Measurements from ENCODE around the gene PSMC6. TPM values are rescaled to one million over a fixed set of nuclear protein-coding genes. Genes with fewer than 3 reads are reported as not detected.

PSMC6 gene
- total RNA-seq, 1 donor from 2014 or later = 19.3 TPM

DNA sequence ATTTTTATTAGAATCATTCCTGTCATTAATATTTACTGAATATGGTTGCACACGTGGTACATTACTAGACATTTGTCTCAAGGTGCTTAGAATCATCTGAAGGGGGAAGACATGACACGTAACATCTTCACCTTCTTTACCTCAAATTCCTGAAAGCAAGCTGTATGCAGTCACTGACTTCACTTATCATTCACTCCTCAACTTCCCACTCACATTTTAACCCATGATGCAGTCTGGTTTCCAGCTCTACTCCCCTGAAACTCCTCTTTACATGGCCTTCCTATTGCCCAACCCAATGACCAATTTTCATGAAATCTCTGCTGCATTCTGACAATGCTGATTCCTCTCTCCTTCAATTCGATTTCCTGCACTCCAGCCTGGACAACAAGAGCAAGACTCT lies 5.8 kb upstream of the PSMC6 start:
- no peaks in the 10 kb centered on the region for H3K9me3 ChIP-seq
- H3K27ac ChIP-seq = no peak overlapping the region
- H3K36me3 ChIP-seq = no peaks in the 10 kb centered on the region
- intact Hi-C loops (cut with DNase I) = loop anchor here (10.0 kb wide), 1 partner anchor 454 kb away; the partner anchor contains the start of gene DDHD1
- TF ChIP-seq, protein P1, sequence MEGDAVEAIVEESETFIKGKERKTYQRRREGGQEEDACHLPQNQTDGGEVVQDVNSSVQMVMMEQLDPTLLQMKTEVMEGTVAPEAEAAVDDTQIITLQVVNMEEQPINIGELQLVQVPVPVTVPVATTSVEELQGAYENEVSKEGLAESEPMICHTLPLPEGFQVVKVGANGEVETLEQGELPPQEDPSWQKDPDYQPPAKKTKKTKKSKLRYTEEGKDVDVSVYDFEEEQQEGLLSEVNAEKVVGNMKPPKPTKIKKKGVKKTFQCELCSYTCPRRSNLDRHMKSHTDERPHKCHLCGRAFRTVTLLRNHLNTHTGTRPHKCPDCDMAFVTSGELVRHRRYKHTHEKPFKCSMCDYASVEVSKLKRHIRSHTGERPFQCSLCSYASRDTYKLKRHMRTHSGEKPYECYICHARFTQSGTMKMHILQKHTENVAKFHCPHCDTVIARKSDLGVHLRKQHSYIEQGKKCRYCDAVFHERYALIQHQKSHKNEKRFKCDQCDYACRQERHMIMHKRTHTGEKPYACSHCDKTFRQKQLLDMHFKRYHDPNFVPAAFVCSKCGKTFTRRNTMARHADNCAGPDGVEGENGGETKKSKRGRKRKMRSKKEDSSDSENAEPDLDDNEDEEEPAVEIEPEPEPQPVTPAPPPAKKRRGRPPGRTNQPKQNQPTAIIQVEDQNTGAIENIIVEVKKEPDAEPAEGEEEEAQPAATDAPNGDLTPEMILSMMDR (IDR thresholded peaks at IDR 0.05) = no peak
- H3K4me3 ChIP-seq = no peak overlapping the region
- H3K27me3 ChIP-seq = no peaks in the 10 kb centered on the region
- no peaks in the 10 kb centered on the region for H3K4me1 ChIP-seq
- DNase-seq (ENCODE audit: low spot score in 2 of 2) = no peak

DNA sequence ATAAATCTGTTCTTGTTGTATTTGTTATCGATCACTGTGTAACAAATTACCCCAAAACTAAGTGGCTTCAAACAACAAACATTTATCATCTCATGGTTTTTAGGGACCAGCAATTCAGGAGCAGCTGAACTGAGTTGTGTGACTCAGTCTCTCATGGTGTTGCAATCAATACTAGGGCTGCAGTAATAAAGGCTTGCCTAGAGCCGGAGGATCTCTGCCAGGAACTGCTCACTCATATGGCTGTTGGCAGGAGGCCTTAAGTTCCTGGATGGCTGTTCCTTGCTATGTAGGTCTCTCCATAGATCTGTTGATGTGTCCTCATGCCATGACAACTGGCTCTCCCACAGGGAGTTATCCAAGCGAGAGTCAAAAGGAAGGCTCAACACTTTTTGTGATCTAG lies 3.8 kb upstream of the PSMC6 start:
- peak in 1 of 2 donors; percentile 71 for DNase-seq (ENCODE audit: low spot score in 2 of 2)
- Histone ChIP-seq H3K27ac (no peak overlapping the region), H3K27me3 (no peaks in the 10 kb centered on the region), H3K36me3 (no peaks in the 10 kb centered on the region), H3K4me1 (peaks cover 5 to 7% of the 10 kb centered on the region in 2 donors), H3K4me3 (no peak overlapping the region), H3K9me3 (no peaks in the 10 kb centered on the region)
- intact Hi-C loops (cut with DNase I) = loop anchor here (10.0 kb wide), 1 partner anchor 452 kb away; the partner anchor contains the start of gene DDHD1
- TF ChIP-seq, protein P1 (IDR thresholded peaks at IDR 0.05) = no peak

DNA sequence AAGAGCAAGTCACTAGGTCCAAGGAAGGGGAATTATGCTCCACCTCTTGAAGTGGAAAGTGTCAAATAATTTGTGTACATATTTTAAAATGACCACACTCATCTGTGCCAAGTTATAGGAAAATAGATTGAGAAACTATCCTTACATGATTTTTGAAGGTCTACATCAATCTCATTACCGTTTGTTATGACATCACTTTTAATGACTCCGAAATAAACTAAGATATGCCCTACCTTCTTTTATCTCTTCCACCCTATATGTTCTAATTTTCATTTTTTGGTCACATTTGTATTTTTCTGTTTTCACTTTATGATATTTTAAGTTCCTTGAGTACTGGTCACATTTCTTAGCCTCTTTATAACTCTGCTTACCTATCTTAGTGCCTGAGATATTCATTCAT lies 3.3 kb upstream of the PSMC6 start:
- H3K4me3 ChIP-seq = no peak overlapping the region
- no peaks in the 10 kb centered on the region for H3K27me3 ChIP-seq
- H3K36me3 ChIP-seq = no peaks in the 10 kb centered on the region
- H3K27ac ChIP-seq = no peak overlapping the region
- H3K9me3 ChIP-seq = no peaks in the 10 kb centered on the region
- TF ChIP-seq, protein P1 (IDR thresholded peaks at IDR 0.05) = no peak
- intact Hi-C loops (cut with DNase I) = loop anchor here (10.0 kb wide), 1 partner anchor 451 kb away; the partner anchor contains the start of gene DDHD1
- DNase-seq (ENCODE audit: low spot score in 2 of 2) = no peak
- peaks cover 7 to 11% of the 10 kb centered on the region in 2 donors for H3K4me1 ChIP-seq

DNA sequence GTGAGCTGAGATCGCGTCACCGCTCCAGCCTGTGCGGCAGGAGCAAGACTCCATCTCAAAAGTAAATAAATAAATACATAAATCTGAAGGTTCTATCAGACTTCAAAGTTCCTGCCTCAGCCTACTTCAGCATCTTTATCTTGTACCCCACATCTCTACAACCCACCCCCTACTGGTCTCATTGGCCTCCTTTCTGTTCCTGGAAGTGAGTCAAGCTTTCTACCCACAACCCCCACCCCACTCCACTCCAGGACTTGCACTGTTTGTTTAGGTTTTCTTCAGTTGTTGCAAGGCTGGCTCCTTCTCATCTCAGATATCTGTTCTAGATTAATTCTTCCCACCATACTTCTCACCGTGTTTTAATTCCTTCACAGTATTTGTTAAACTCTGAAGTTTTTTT lies 714 bp upstream of the PSMC6 start:
- TF ChIP-seq, protein P1 (IDR thresholded peaks at IDR 0.05) = no peak
- peaks cover 7 to 15% of the 10 kb centered on the region in 2 donors for H3K4me1 ChIP-seq
- peaks cover 9 to 17% of the 10 kb centered on the region in 2 donors for H3K36me3 ChIP-seq
- no peak for DNase-seq (ENCODE audit: low spot score in 2 of 2)
- peak overlapping the region; percentile 89 for H3K27ac ChIP-seq
- intact Hi-C loops (cut with DNase I) = loop anchor here (2.0 to 10.0 kb wide), 2 partner anchors 153 to 449 kb away; partner anchors contain the start of genes DDHD1, GPR137C and TXNDC16
- H3K4me3 ChIP-seq = peak overlapping the region; percentile 78 to 96
- no peaks in the 10 kb centered on the region for H3K9me3 ChIP-seq
- no peaks in the 10 kb centered on the region for H3K27me3 ChIP-seq

DNA sequence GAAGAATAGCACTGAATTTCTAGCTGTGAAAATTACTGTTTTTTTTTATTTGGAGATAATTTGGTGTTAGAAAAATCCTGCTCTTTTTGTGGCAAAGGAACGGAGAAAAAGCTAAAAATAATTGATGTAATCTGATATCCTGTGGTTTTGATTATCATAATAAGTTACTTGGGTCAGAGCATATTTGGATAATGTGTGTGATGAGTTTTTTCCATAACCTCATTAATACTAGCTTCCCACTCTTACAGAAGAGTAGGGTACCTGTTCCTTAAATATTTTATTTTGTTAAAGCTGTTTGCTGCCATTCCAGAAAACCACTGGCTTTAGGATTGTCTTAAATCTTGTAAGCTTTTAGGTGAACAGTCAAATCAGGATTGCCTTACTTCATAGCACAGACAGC lies 4.7 kb downstream of the PSMC6 start:
- no peak overlapping the region for H3K4me3 ChIP-seq
- intact Hi-C loops (cut with DNase I) = no loop called here
- peaks cover 7 to 15% of the 10 kb centered on the region in 2 donors for H3K4me1 ChIP-seq
- no peak overlapping the region for H3K27ac ChIP-seq
- no peaks in the 10 kb centered on the region for H3K27me3 ChIP-seq
- no peaks in the 10 kb centered on the region for H3K9me3 ChIP-seq
- peaks cover 51 to 71% of the 10 kb centered on the region in 2 donors for H3K36me3 ChIP-seq
- no peak for DNase-seq (ENCODE audit: low spot score in 2 of 2)
- TF ChIP-seq, protein P1 (IDR thresholded peaks at IDR 0.05) = no peak

DNA sequence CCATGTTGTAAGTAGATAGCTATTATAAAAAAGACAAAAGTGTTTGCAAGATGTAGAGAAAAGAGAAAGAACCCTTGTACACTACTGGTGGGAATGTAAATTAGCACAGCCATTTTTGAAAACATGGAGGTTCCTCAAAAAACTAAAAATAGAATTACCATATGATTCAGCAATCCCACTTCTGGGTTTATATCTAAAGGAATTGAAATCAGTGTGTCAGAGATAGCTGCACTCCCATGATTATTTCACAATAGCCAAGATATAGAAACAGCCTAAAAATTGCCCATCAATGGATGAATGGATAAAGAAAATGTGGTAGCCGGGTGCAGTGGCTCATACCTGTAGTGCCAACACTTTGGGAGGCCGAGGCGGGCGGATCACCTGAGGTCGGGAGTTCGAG lies 9.2 kb downstream of the PSMC6 start:
- no peak for DNase-seq (ENCODE audit: low spot score in 2 of 2)
- intact Hi-C loops (cut with DNase I) = no loop called here
- Histone ChIP-seq H3K4me1 (no peaks in the 10 kb centered on the region), H3K27me3 (no peaks in the 10 kb centered on the region), H3K36me3 (peaks cover 80 to 93% of the 10 kb centered on the region in 2 donors), H3K9me3 (no peaks in the 10 kb centered on the region), H3K4me3 (no peak overlapping the region), H3K27ac (no peak overlapping the region)
- TF ChIP-seq, protein P1 (IDR thresholded peaks at IDR 0.05) = no peak
